Measurements from ENCODE around the gene ATF4.

DNA sequence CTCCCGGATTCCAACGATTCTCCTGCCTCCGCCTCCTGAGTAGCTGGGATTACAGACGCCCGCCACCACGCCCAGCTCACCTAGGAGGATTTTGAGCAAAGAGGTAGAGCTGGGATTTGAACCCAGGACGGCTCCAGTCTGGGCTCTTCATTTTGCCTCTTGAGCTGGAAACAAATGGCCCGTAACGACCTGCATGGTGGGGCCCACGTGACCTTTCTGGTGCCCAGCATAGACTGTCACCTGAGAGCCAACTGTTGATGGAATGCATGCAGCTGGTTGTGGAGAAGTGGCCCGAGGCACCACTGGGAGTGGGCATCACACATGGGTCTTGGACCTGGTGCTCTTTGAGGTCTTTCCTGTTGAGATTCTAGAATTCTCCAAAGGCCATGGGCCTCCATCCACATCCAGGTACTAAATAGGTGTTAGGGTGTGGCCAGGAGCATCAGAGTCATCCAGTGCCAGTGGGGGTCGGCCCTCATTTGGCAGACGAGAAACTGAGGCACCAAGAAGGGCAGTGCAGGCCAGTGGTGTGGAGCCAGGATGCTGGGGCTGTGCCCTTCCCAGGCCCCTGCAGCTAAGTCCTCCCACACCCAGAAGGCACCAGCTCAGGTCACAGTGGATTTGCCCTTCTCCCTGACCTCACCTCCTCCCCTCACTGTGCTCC, 3.9 kb downstream of the ATF4 start:
- TF ChIP-seq CTCF (IDR thresholded peaks at IDR 0.05) = no peak
- TF ChIP-seq POLR2AphosphoS5 (IDR thresholded peaks at IDR 0.05) = no peak
- TF ChIP-seq EP300 (IDR thresholded peaks at IDR 0.05) = no peak
- TF ChIP-seq POLR2A (IDR thresholded peaks at IDR 0.05) = no peak
